Measurements from ENCODE around the gene BRIX1.

- TF ChIP-seq CTCF (IDR thresholded peaks at IDR 0.05; ENCODE audit: low read depth, low read length): no peak
- TF ChIP-seq, protein P1, sequence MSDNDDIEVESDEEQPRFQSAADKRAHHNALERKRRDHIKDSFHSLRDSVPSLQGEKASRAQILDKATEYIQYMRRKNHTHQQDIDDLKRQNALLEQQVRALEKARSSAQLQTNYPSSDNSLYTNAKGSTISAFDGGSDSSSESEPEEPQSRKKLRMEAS (IDR thresholded peaks at IDR 0.05; ENCODE audit: low read depth, low read length): no peak
- no peak for TF ChIP-seq POLR2A (IDR thresholded peaks at IDR 0.05; ENCODE audit: extremely low read depth, insufficient read length)
- no peak for TF ChIP-seq MYC (IDR thresholded peaks at IDR 0.05; ENCODE audit: low read depth, low read length)
These were observed 12.3 kb downstream of the BRIX1 start for GRCh38 chr5:34927785-34928184.
